SIG-M5 treated with dmso at 0.1 percent for 504 hours (cell line): Measurements from ENCODE around the gene ABCB8.

Source experiments
- DNase-seq: peaks from one replicate; lab custom pipeline; 2025; ENCODE audit not compliant: unreplicated experiment; lab: John Stamatoyannopoulos, UW

The ABCB8 gene

GRCh38 chr7:151085329-151085690 lies 57.1 kb downstream of the ABCB8 start:
- no peak for DNase-seq

GRCh38 chr7:151085691-151086620 lies 57.7 kb downstream of the ABCB8 start, which contains the start of gene AGAP3:
TSS of gene AGAP3 (plus strand) at chr7:151086475. CDS start at chr7:151086742, 267 bp downstream.
- peak; percentile 67 for DNase-seq

DNA sequence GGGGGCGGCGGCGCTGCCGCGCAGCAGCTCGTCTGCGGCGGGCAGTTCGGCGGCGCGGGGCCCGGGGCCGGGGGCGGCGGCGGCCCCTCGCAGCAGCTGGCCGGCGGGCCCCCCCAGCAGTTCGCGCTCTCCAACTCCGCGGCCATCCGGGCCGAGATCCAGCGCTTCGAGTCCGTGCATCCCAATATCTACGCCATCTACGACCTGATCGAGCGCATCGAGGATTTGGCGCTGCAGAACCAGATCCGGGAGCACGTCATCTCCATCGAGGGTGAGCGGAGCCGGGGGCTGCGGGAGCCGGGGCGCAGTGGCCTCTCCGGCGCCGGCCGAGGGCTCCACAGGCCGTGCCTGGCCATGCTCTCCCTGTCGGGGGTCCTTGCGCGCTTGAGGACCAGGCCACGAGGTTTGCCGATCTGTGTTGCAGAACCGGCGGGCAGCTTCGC lies 58.6 kb downstream of the ABCB8 start:
- DNase-seq: no peak

GRCh38 chr7:151087245-151088018 lies 59.2 kb downstream of the ABCB8 start:
- DNase-seq: no peak

DNA sequence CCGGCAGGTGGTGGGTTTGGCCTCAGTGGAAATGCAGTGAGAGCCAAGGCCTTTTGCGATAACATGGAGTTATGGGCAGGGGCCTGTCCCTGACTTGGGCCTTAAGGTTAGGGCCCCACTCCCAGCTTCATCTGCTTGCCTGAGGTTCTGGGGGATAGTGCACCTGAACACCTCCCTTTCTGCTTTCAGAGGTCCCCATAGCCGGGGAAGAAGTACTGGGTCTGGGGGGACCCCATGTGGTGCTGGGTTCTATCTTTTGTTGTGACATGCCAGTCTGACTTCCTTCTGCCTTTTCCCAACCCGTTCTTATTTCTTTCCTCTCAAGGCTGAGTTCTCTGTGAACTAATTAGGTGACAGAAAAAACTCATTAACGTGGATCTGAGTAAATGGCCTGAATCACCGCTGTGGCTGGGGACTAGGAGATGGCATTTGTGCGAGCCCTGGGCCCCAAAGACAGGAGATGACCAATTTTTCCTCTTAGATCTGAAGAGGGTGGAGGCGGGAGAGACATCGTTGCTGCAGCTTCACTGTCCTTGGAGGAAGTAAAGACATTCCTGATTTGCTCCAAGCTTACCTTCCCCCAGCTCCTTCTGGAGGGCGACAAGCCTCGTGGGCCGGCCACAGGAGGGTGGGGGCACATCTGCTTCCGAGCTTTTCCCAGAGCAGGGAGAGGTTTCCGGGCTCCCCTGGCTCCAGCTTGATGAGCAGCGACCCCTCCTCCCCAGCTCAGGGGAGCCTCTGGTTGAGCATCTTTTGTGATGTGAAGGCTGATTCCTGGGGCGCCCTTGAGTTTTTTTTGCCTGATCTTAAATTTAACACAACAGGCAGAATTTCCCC lies 60.0 kb downstream of the ABCB8 start:
- peak; percentile 49 for DNase-seq

GRCh38 chr7:151088856-151089699 lies 60.8 kb downstream of the ABCB8 start:
- peak; percentile 18 for DNase-seq

DNA sequence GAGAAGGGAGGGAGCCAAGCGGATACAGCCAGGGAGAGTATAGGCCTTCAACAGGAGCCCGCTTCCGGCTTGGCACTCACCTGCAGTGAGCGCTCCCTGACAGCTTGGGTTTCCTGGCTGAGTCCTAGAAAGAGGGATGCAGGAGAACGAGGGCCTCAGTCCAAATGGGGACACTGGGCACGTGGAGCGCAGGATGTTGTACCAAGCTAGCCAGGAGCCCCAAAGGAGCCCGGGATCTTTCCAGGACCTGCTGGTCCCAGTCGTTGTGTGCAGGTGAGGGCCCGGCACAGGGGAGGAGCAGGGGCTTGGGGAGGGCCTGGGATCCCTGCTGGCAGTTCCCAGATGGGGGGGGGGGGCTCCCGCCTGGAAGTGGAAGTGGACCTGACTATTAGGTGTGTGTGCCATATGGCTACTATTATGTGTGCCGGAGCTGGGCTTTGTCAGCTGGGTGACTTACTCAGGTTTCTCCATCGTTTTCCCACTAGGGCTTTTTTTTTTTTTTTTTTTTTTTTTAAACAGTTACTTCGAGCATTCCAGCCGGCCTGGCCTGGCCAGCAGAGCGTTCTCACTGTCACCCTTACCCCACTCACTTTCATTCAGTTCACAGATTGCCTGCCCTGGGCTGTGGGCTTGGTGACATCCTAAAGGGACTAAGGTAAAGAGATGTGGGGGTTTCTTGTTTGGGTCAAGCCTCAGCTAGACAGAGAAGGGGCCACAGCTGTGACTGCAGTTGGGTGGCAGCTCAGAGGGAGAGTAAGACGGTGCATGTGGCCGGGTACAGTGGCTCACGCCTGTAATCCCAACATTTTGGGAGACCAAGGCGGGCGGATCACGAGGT lies 61.9 kb downstream of the ABCB8 start:
- DNase-seq: no peak

- no peak for DNase-seq
Measured at GRCh38 chr7:151091003-151091402, 62.8 kb downstream of the ABCB8 start.

- DNase-seq: peak; percentile 36
Measured at GRCh38 chr7:151091431-151091830, 63.2 kb downstream of the ABCB8 start.

DNA sequence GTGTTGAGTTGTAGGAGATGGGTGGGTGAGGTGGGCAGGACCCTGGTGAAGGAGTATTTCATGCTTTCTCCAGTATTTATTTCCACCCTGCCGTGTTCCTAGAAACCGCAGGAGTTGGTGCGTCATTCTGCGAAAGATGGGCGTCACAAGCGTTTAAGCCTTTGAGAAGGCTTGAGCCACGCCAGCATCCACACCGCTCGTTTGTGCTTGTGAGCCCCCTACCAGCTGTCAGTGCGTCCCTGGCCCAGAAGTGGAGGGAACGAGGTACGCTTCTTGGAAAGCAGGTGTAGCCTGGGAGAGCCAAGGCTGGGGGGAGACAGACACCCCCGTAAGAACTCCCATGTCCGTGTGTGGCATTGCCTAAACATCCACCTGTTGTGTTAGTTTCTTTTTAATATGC lies 63.7 kb downstream of the ABCB8 start:
- no peak for DNase-seq

- DNase-seq: no peak
Measured at GRCh38 chr7:151093748-151094147, 65.5 kb downstream of the ABCB8 start.

DNA sequence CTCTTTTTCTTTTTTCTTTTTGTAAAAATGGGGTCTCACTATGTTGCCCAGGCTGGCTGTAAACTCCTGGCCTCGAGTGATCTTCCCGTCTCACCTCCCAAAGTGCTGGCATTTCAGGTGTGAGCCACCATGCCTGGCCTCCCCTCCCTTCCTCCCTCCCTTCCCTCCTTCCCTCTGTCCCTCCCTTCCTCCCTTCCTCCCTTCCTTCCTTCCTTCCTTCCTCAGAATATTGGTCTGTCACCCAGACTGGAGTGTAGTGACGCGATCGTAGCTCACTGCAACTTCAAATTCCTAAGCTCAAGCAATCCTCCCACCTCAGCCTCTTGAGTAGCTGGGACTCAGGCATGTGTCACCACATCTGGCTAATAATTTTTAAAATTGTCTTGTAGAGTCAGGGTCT lies 66.4 kb downstream of the ABCB8 start:
- no peak for DNase-seq

- no peak for DNase-seq
Measured at GRCh38 chr7:151095123-151095797, 67.0 kb downstream of the ABCB8 start.

DNA sequence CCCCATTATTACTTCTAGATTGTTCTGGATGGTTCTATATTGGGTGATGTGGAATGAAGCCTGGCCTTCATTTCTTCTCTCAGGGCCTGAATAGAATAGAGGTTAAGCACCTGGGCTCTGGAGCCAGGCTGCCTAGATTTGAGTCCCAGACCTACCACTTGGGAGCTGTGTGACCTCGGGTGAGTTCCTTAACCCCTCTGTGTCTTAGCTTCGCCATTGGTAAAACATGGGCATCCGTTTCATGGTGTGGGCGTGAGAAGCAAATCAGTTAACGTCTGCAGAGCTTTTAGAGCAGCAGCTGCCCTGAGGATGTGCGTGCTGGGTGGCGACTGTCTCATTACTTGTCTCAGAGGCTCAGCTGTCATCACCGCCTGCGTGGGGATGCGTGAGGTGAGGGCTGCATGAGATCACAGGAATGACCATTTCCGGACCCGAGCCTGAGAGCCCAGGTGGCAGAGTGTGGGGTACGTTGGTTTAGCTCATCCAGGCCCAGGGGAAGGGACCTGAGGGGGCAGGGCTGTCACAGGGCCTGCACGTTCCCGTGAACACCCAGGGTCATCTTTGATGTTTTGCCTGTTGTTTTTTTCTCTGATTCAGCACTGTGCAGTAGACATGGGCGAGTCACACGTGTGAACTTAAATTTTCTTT lies 67.7 kb downstream of the ABCB8 start:
- no peak for DNase-seq
